Measurements from ENCODE around the gene ATP8A2. TPM values are rescaled to one million over a fixed set of nuclear protein-coding genes. Genes with fewer than 3 reads are reported as not detected.

Gene ATP8A2
- total and polyA plus RNA-seq, 2 of the 8 experiments (the other 6 are each of a cell fraction or from before 2014, with no cell fraction given): 2.4 to 8.3 TPM

GRCh38 chr13:25881136-25881926 lies 509.6 kb downstream of the ATP8A2 start (continued):
- TF ChIP-seq CHD7 (IDR thresholded peaks at IDR 0.05; ENCODE audit: insufficient replicate concordance, low read length) (no peak), NANOG (IDR thresholded peaks at IDR 0.05; ENCODE audit: insufficient read depth, low read depth, low read length, poor library complexity, severe bottlenecking) (no peak), PHF8 (conservative IDR thresholded peaks at IDR 0.05; ENCODE audit: low read depth, low read length) (no peak), CREB1 (IDR thresholded peaks at IDR 0.05) (no peak), JUND (IDR thresholded peaks at IDR 0.05; ENCODE audit: low read length) (no peak)

All from H1 (cell line).